ENCODE measurements around the gene FOXP1. TPM values are rescaled to one million over a fixed set of nuclear protein-coding genes. Genes with fewer than 3 reads are reported as not detected.

The FOXP1 gene
- total and polyA plus RNA-seq, 2 donors from 2014 or later, result 6.7 to 87.2 TPM

DNA sequence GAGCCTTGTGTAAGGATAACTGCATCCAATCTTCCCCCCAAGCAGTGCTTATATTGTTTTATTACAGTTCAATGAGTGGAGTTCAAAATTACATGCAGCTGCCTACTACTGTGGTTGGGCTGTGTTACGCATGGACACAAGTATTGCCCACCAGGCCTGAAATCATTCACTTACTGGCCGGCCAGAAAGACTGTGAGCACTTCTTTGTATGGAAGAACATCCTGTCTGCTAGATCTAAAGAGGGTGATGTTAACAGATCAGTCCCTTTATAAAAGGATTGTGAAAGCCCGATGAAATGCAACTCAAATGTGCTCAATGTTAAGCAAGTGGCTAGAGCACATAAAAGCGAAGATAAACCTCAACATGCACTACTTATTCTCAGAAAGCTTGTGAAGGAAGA, 132.5 kb downstream of the FOXP1 start:
- intact Hi-C loops (cut with DNase I), result no loop called here
- peaks cover 0 to 3% (median 0%) of the 10 kb centered on the region in 3 donors for H3K4me1 ChIP-seq (ENCODE audit: control insufficient read depth in 2 of 3, insufficient read depth in 2 of 3, low read depth in 1 of 3, low read length in 3 of 3)
- H3K27ac ChIP-seq (ENCODE audit: low read depth in 2 of 2, low read length in 2 of 2), result no peak overlapping the region
- DNase-seq (no peak), FAIRE-seq (no peak)
- no peaks in the 10 kb centered on the region for H3K9me3 ChIP-seq (ENCODE audit: control insufficient read depth in 2 of 3, insufficient read depth in 1 of 3, low read length in 3 of 3)
- no peak for TF ChIP-seq CTCF (IDR thresholded peaks at IDR 0.05; ENCODE audit: borderline replicate concordance, extremely low read depth, insufficient read depth)
- no peaks in the 10 kb centered on the region for H3K27me3 ChIP-seq (ENCODE audit: control insufficient read depth, insufficient read depth, low read length)
- H3K36me3 ChIP-seq (ENCODE audit: control insufficient read depth in 2 of 3, insufficient read depth in 3 of 3, low read length in 3 of 3), result no peaks in the 10 kb centered on the region
- no peak overlapping the region for H3K9ac ChIP-seq (ENCODE audit: low read length in 3 of 3)
- no peak overlapping the region for H3K4me3 ChIP-seq (ENCODE audit: low read length in 3 of 3)

GRCh38 chr3:71450162-71450561, 133.4 kb downstream of the FOXP1 start:
- no peak for TF ChIP-seq CTCF (IDR thresholded peaks at IDR 0.05; ENCODE audit: borderline replicate concordance, extremely low read depth, insufficient read depth)
- Histone ChIP-seq H3K4me3 (ENCODE audit: low read length in 3 of 3) (no peak overlapping the region), H3K9ac (ENCODE audit: low read length in 3 of 3) (no peak overlapping the region), H3K9me3 (ENCODE audit: control insufficient read depth in 2 of 3, insufficient read depth in 1 of 3, low read length in 3 of 3) (no peaks in the 10 kb centered on the region), H3K4me1 (ENCODE audit: control insufficient read depth in 2 of 3, insufficient read depth in 2 of 3, low read depth in 1 of 3, low read length in 3 of 3) (peaks cover 0 to 3% (median 0%) of the 10 kb centered on the region in 3 donors), H3K36me3 (ENCODE audit: control insufficient read depth in 2 of 3, insufficient read depth in 3 of 3, low read length in 3 of 3) (no peaks in the 10 kb centered on the region), H3K27me3 (ENCODE audit: control insufficient read depth, insufficient read depth, low read length) (no peaks in the 10 kb centered on the region), H3K27ac (ENCODE audit: low read depth in 2 of 2, low read length in 2 of 2) (no peak overlapping the region)
- DNase-seq, result no peak
- intact Hi-C loops (cut with DNase I), result no loop called here
- no peak for FAIRE-seq

DNA sequence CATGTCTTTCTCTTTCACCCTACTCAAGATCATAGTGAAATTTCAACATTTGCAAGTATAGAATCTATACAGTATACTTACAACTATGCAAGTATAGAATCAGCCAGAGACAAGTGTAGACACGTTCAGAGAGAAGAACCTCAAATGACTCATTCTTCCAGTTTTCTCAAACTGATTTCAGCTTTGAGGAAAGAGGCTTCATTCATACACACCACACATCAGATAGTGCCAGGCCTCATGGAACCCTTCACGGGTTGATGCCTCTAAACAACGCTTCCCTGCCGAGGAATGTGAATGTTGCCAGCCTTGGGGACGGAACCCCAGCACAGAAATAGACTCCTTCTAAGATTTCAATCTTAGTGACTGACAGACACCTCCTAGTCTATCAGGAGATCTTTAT, 135.7 kb downstream of the FOXP1 start:
- no peak overlapping the region for H3K4me3 ChIP-seq (ENCODE audit: low read length in 3 of 3)
- H3K27ac ChIP-seq (ENCODE audit: low read depth in 2 of 2, low read length in 2 of 2), result no peak overlapping the region
- FAIRE-seq (no peak), DNase-seq (no peak)
- TF ChIP-seq CTCF (IDR thresholded peaks at IDR 0.05; ENCODE audit: borderline replicate concordance, extremely low read depth, insufficient read depth), result no peak
- H3K9me3 ChIP-seq (ENCODE audit: control insufficient read depth in 2 of 3, insufficient read depth in 1 of 3, low read length in 3 of 3), result no peaks in the 10 kb centered on the region
- no peaks in the 10 kb centered on the region for H3K27me3 ChIP-seq (ENCODE audit: control insufficient read depth, insufficient read depth, low read length)
- no peaks in the 10 kb centered on the region for H3K36me3 ChIP-seq (ENCODE audit: control insufficient read depth in 2 of 3, insufficient read depth in 3 of 3, low read length in 3 of 3)
- peaks cover 0 to 3% (median 0%) of the 10 kb centered on the region in 3 donors for H3K4me1 ChIP-seq (ENCODE audit: control insufficient read depth in 2 of 3, insufficient read depth in 2 of 3, low read depth in 1 of 3, low read length in 3 of 3)
- intact Hi-C loops (cut with DNase I), result no loop called here
- H3K9ac ChIP-seq (ENCODE audit: low read length in 3 of 3), result no peak overlapping the region

GRCh38 chr3:71447197-71447596, 136.3 kb downstream of the FOXP1 start:
- H3K27me3 ChIP-seq (ENCODE audit: control insufficient read depth, insufficient read depth, low read length), result no peaks in the 10 kb centered on the region
- H3K27ac ChIP-seq (ENCODE audit: low read depth in 2 of 2, low read length in 2 of 2), result no peak overlapping the region
- no peak for DNase-seq

More at GRCh38 chr3:71447197-71447596, 136.3 kb downstream of the FOXP1 start:
- FAIRE-seq, result no peak
- peaks cover 0 to 3% (median 0%) of the 10 kb centered on the region in 3 donors for H3K4me1 ChIP-seq (ENCODE audit: control insufficient read depth in 2 of 3, insufficient read depth in 2 of 3, low read depth in 1 of 3, low read length in 3 of 3)
- intact Hi-C loops (cut with DNase I), result no loop called here
- no peaks in the 10 kb centered on the region for H3K36me3 ChIP-seq (ENCODE audit: control insufficient read depth in 2 of 3, insufficient read depth in 3 of 3, low read length in 3 of 3)
- no peaks in the 10 kb centered on the region for H3K9me3 ChIP-seq (ENCODE audit: control insufficient read depth in 2 of 3, insufficient read depth in 1 of 3, low read length in 3 of 3)
- H3K4me3 ChIP-seq (ENCODE audit: low read length in 3 of 3), result no peak overlapping the region
- no peak for TF ChIP-seq CTCF (IDR thresholded peaks at IDR 0.05; ENCODE audit: borderline replicate concordance, extremely low read depth, insufficient read depth)
- no peak overlapping the region for H3K9ac ChIP-seq (ENCODE audit: low read length in 3 of 3)
